Measurements from ENCODE around the gene DKC1. TPM values are rescaled to one million over a fixed set of nuclear protein-coding genes. Genes with fewer than 3 reads are reported as not detected.
"Not testable (repeated sequence)": the region's sequence is repeated elsewhere in the genome, so short reads cannot be mapped to it uniquely, and the experiment has no call there.

DKC1 gene
- total RNA-seq, 1 donor from 2014 or later = 37.1 TPM

DNA sequence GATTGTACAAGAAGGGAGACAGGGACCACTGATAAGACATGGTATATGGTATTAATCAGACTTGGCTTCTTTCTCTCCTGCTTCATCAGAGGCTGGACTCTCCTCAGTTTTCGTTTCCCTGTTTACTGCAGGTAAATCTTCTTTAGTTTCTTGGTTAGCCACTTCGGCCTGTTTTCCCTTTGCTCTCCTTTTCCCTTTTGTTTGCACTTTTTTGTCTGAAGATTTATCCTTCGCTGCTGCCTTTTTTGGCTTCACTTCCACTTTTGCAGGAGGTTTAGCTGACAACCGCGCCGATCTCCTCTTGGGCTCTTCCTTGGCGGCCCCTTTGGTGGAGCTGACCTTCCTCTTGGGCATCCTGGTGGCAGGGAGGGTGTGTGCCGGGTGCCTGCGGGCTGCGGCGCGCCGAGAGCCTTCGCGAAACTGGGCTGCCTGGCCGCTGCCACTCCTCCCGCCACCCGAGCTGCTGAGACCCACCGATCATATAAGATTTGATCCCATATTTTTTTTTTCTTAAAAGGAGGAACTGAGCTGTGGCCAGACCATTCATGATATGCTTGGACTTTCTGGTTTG, 54.5 kb downstream of the DKC1 start:
- DNase-seq (ENCODE audit: low read depth in 2 of 2) = not testable (repeated sequence)

DNA sequence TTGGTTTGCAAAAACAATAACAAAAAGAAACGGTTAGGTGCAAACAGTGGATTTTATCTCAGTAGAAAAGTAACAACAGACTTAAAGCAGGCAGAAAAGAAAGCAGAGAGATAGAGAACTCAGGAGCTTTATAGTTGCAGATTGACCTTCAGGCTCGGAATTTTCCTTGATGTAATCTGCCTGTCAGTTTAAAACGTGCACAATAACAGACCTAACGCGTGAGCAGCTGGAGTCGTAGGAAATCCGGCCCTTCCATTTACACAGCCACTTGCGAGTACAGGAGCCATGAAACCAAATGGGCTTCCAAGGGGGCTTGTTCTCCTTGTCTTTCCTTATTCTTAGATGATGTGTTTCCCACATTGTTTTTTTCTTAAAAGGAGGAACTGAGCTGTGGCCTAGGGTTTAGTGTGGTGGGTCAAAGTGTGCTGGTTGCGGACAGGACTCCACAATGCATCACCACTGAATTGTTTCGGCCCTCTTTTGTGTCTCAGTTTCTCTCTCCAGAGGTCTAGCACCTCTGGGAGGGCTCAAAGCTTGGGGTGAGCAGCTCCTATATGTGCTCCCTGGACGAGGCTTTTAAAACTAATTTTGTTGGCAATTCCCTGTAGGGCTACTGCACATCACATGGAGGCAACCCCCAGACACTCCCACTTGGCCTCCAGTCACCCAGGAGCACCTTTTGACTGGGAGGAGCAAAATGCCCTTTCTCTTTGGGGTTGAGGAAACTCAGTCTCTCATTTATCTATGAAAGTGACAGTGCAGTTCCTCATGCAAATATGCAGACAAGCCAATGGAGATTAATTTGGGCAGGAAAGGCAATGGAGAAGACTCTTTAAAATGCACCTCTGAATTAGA, 56.5 kb downstream of the DKC1 start:
- DNase-seq (ENCODE audit: low read depth in 2 of 2) = peak; percentile 39 to 55

DNA sequence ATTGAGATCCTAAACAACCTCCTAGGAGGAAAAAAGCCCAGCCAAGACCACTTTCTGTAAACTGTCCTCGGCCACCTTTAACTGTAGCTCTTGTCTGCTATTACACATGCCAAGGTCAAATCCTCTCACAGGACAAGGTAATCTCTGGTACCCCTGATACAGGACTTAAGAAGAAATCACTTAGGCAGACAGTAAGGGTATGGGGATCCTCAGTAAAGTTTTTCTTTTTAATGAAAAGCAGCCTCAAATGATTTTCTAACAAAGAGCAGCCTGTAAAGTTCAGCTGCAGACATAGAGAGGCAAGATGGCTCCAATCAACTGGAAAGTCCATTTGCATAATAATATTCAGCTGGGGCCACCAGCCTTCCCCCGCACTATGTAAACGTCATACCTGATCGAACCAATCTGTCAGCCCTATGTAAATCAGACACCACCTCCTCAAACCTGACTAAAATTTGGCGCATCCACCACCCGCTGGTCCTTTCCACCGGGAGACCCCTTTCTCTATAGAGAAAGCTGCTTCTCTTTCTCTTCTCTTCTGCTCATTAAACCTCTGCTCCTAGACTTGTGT, 57.2 kb downstream of the DKC1 start:
- DNase-seq (ENCODE audit: low read depth in 2 of 2) = no peak

DNA sequence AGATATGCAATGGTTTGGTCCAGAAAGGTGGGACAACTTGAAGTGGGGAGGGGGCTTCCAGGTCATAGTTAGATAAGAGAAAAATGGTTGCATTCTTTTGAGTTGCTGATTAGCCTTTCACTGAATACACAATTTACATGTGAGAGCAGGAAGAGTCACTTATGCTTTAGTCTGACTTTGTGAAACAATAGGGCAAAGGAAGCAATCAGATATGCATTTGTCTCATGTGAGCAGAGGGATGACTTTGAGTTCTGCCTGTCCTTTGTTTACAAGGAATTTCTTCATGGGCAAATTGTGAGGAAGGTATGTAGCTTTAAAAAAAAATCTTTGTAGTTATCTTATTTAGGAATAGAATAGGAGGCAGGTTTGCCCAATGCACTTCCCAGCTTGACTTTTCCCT, 58.9 kb downstream of the DKC1 start:
- DNase-seq (ENCODE audit: low read depth in 2 of 2) = no peak

DNA sequence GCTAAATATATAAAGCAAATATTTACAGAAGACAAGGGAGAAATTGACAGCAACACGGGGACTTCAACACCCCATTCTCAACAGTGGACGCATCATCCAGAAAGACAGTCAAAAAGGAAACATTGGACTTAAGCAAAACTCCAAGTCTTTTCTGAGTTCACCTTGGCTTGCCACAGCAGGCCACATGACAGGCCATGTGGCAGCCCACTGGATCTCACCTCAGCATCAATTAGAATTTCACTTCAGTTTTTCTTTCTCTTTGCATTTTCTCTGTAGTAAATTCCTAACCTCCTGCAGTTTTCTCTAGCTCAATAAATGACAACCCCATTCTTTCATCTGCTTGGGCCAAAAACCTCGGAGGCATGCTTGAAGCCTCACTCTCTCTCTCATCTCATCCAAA, 59.4 kb downstream of the DKC1 start:
- no peak for DNase-seq (ENCODE audit: low read depth in 2 of 2)

DNA sequence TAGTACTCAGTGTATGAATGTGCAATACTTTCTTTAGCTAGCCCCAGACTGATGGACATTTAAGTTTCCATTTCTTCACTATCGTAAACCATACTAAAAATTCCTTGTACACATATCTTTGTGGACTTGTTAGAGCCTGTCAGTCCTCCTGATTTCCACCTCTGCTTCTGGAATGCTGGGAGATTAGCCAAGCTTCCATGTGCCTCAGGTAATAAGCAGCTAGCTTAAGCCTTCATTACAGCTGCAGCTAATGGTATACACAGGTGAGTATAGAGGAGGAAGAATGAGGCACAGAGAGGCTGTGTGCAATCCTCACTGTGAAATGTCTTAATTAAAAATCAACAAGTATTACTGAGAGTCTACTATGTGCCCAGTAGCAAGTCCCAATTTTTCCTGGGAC, 62.0 kb downstream of the DKC1 start:
- no peak for DNase-seq (ENCODE audit: low read depth in 2 of 2)

DNA sequence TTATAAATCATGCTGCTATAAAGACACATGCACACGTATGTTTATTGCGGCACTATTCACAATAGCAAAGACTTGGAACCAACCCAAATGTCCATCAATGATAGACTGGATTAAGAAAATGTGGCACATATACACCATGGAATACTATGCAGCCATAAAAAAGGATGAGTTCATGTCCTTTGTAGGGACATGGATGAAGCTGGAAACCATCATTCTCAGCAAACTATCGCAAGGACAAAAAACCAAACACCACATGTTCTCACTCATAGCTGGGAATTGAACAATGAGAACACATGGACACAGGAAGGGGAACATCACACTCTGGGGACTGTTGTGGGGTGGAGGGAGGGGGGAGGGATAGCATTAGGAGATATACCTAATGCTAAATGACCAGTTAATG, 62.9 kb downstream of the DKC1 start:
- DNase-seq (ENCODE audit: low read depth in 2 of 2) = not testable (repeated sequence)

Other genes starting within 250 kb of the DKC1 start
- 13.7 and 20.9 TPM in 2 replicates for gene FAM3A, start 246.6 kb upstream of the DKC1 start, total RNA-seq
- gene G6PD, start 216.0 kb upstream of the DKC1 start, total RNA-seq = 33.9 and 35.4 TPM in 2 replicates
- 12.1 and 12.8 TPM in 2 replicates for gene IKBKG, start 215.2 kb upstream of the DKC1 start, total RNA-seq
- not detected in 2 replicates for gene CTAG1A, start 177.7 kb upstream of the DKC1 start, total RNA-seq
- not detected in 2 replicates for gene CTAG1B, start 143.6 kb upstream of the DKC1 start, total RNA-seq
- not detected in 2 replicates for gene CTAG2, start 109.3 kb upstream of the DKC1 start, total RNA-seq
- gene GAB3, start 11.8 kb upstream of the DKC1 start, total RNA-seq = 6.7 and 11.6 TPM in 2 replicates
- gene MPP1, start 42.6 kb downstream of the DKC1 start, total RNA-seq = 23.6 and 28.1 TPM in 2 replicates
- gene SMIM9, start 71.8 kb downstream of the DKC1 start, total RNA-seq = not detected in 2 replicates
- gene F8A1, start 123.5 kb downstream of the DKC1 start, total RNA-seq = 0.51 and 2.8 TPM in 2 replicates